HTR-8/SVneo (cell line): Measurements from ENCODE around the gene MTA1.
A peak's percentile ranks its signal among the peaks of the same experiment; 100 is the strongest.

Source experiments
- DNase-seq: peaks from one replicate; pipeline ENCODE4 v3.0.0; 2011; ENCODE audit warnings: low spot score, mixed read lengths; ENCODE audit not compliant: insufficient read length
- FAIRE-seq: peaks from 2 replicates; lab custom pipeline; 2011; peaks lifted over from hg19 to GRCh38; lab: Jason Lieb, UNC

Gene MTA1

DNA sequence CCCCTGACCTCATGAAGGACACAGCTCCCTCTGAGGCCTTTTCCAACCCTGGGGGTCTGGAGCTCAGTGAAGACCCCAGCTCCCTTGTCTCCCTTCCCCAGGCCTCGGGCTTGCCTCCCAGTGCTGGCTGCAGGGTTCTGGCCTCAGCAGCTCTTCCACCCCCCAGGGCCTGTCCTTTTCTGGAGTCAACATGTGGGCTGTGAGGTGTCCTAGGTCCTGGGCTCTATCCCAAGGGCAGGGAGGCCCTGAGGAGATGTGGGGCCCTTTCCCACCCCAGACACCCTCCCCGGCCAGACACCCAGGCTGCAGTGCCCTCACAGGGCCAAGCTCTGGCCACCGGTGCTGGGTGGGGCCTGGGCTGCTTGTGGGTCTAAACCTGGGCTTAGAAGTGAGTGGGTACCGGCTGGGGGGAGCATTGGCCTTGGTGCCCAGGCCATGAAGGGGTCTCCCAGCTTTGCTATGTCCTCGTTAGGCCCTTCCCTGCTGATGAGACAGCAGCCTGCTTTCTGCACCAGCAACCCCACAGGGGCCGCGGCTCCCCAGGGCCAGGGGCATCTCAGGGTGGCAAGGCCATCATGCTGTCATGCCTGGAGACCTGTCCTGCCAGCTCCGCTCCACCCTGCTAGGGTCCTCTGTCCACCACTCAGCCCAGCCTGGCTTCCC is 52.3 kb downstream of the MTA1 start:
- FAIRE-seq: no peak
- no peak for DNase-seq

- DNase-seq (no peak), FAIRE-seq (no peak)
These were observed 52.9 kb downstream of the MTA1 start for GRCh38 chr14:105472486-105472991.

GRCh38 chr14:105473033-105473676 is 53.5 kb downstream of the MTA1 start:
- no peak for FAIRE-seq
- DNase-seq: no peak

GRCh38 chr14:105473677-105474482 is 54.3 kb downstream of the MTA1 start:
- peak; percentile 73 for FAIRE-seq
- DNase-seq: peak; percentile 81

DNA sequence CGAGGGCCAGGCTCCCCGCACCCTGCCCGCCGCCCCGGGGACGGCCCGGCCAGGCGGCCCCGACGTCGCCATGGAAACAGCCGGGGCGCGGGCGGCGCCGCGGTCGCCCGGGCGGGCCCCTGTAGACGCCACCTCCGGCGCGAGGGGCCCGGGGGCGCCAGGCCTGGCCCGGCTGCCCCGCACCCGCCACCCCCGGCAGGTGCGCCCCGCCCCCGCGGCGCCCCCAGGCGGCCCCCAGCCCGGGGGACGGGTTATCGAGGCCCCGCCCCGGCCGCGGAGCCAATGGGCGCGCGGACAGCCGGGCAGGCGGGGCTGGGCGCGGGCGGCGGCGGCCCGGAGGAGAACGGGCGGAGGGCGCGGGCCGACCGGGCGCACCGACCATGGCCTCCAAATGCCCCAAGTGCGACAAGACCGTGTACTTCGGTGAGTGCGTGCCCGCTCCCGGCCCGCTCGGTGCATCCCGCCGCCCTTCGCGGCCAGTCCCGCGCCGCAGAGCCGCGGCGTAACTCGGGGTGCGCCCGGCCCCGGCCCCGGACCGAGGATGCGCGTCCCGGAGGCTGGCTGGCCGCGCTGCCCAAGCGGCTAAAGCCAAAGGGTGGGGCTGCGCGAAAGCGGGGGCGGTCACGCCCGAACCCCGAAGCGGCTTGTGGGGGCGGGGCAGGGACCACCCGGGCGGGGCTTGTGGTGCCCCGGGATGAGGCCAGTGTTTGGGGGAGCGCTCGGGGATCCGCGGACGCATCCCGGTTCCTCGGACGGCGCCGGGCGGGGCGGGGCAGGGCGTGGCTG is 55.0 kb downstream of the MTA1 start, which contains the start of gene CRIP2:
TSS of gene CRIP2 (plus strand) at position 339 of the 786 bp plus-strand sequence. CDS start at position 381, 42 bp downstream.
- DNase-seq: peak; percentile 57

DNA sequence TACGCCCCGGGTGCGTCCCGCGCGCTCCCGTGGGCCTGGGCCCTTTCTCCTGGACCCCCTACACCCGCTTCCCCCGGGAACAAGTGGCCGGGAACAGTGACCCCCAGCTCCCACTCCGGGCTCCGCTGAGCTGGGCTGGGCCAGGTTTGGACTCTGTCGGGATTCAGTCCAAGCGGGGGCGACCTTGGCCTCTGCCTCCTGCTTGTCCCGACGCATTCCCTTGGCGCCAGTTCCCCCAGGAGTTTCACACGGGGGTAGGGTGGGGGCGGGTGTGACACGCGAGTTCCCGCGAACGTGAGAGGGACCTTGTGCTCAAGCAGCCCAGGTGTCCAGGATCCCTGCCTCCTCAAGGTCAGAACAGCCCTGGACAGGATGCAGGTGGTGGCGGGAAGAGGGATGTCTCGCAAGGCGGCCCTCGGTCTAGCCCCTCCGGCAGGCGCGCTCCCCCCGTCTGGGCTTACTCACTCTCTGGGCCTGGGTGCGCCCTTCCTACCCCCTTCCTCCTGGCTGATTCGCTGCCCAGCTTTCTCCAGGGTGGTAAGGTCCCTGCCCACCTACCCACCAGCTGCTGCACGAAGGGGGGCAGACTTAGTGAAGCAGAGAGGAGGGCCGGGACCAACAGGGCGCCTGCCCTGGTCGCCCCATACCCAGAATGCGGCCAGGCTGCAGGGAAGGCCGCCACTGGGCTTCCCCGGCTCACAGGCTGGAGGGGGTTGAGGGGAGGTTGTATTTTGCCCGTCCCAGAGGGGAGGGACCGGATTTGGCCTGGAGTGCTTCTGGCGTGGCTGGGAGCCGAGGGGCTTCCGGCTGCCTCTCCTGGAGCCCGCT is 55.9 kb downstream of the MTA1 start:
- FAIRE-seq (peak; percentile 23), DNase-seq (no peak)

More for the DNA sequence above, 55.0 kb downstream of the MTA1 start, which contains the start of gene CRIP2:
- FAIRE-seq: peak; percentile 77

- FAIRE-seq (peak; percentile 9), DNase-seq (no peak)
These were observed 56.6 kb downstream of the MTA1 start for GRCh38 chr14:105476097-105476830.

- FAIRE-seq: no peak
- no peak for DNase-seq
These were observed 57.4 kb downstream of the MTA1 start for GRCh38 chr14:105476831-105477659.

DNA sequence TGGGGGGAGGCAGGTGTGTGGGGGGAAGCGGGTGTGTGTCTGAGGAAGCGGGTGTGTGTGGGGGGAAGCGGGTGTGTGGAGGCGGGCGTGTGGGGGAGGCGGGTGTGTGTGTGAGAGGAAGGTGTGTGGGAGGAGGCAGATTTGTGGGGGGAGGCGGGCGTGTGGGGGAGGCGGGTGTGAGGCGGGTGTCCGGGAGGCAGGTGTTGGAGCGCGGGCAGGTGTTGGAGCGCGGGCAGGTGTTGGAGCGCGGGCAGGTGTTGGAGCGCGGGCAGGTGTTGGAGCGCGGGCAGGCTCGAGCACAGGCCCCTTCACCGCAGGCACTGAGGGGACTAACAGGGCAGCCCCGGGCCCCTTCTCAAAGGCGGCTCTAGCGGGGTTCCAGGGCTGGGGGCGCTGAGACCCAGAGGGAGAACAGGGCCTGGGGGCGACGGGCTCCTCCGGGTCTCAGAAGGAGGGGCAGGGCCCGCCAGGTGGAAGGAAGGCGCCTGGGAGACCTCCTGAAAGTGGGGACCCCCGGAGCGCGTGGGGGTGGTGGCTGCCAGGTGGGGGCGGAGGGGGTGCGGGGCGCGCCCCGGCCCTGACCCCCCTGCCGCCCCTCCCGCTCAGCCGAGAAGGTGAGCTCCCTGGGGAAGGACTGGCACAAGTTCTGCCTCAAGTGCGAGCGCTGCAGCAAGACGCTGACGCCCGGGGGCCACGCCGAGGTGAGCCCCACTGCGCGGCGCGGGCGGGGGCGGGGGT is 58.2 kb downstream of the MTA1 start:
- FAIRE-seq (peak; percentile 87), DNase-seq (no peak)

- FAIRE-seq (no peak), DNase-seq (no peak)
These were observed 59.0 kb downstream of the MTA1 start for GRCh38 chr14:105478398-105479251.

DNA sequence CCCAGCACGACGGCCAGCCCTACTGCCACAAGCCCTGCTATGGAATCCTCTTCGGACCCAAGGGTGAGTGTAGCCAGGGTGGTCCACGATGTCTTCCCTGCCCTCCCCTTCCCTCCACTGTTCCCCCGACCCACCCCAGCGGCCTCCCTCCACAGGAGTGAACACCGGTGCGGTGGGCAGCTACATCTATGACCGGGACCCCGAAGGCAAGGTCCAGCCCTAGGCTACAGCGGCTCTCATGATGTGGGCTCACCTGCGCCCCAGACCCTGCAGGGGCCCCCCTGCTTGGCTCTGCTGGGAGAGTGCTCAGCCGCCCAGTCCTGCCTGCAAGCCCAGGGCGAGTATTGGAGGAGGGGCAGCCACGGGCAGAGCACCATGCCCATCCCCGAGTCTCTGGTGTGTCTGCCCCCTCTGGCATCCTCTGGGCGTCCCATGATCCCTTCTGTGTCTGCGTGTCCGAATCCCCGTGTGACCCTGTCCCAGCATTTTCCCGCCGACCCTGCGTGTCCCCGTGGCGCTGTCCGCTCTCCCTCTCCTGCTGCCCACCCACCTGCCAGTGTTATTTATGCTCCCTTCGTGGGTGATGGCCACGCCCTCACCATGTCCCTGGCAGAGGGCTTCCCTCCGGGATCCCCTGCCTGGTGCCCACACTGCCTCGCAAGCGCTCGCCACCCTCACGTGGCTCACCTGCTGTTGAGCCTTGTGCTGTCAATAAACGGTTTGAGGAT is 60.0 kb downstream of the MTA1 start:
- no peak for DNase-seq
- no peak for FAIRE-seq

GRCh38 chr14:105480199-105480746 is 60.6 kb downstream of the MTA1 start:
- no peak for DNase-seq
- no peak for FAIRE-seq

- FAIRE-seq (peak; percentile 87), DNase-seq (peak; percentile 92)
These were observed 61.5 kb downstream of the MTA1 start for GRCh38 chr14:105480807-105481801.

DNA sequence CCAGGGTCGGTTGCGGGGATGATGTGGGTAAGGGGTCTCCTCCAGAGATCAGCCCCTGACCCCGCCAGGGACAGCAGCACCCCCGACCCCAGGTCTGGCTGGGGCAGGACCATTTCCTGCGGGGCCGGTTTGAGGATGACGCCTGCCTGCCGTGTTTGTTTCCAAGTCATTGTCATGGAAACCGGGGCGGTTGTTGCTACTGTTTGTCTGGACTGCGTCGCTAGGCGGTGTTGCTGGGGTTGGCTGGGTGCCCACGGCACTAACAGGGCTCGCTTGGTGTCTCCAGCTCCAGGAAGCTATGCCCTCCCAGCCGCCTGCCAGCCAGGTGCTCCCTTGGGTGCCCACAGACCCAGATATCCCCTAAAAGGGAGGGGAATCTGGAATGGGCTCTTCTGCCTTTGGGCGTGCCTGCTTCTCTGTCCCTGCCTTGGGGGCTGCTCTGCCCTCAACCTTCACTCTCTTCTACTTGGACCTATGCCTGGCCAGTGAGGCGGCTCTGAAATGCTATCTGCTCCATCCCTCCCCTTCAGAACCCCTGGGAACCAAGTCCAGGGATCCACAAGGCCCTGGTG is 62.3 kb downstream of the MTA1 start:
- peak; percentile 99 for FAIRE-seq
- DNase-seq: peak; percentile 94
